Fibroblast of lung (primary cell): ENCODE measurements around the gene RDH11.

Experiments used
- EZH2 ChIP-seq: IDR thresholded peaks from 2 replicates; pipeline ENCODE4 v1.5.1; 2012; ENCODE audit warnings: low read length, control low read depth, mild to moderate bottlenecking; ENCODE audit errors: missing control alignments
- TF ChIP-seq, protein P1 (sequence below), 2 donors: IDR thresholded peaks in 1 of 2; conservative IDR thresholded peaks in 1 of 2; 1 replicate in 1 of 2; 2 replicates in 1 of 2; pipeline ENCODE4 v1.5.1; 2011 to 2012; ENCODE audit warnings: low read length in 2 of 2, control low read depth in 1 of 2, inconsistent platforms in 1 of 2, low read depth in 1 of 2, mild to moderate bottlenecking in 1 of 2

GRCh38 chr14:67683842-67684241, 11.7 kb downstream of the RDH11 start:
- TF ChIP-seq, protein P1, sequence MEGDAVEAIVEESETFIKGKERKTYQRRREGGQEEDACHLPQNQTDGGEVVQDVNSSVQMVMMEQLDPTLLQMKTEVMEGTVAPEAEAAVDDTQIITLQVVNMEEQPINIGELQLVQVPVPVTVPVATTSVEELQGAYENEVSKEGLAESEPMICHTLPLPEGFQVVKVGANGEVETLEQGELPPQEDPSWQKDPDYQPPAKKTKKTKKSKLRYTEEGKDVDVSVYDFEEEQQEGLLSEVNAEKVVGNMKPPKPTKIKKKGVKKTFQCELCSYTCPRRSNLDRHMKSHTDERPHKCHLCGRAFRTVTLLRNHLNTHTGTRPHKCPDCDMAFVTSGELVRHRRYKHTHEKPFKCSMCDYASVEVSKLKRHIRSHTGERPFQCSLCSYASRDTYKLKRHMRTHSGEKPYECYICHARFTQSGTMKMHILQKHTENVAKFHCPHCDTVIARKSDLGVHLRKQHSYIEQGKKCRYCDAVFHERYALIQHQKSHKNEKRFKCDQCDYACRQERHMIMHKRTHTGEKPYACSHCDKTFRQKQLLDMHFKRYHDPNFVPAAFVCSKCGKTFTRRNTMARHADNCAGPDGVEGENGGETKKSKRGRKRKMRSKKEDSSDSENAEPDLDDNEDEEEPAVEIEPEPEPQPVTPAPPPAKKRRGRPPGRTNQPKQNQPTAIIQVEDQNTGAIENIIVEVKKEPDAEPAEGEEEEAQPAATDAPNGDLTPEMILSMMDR (conservative IDR thresholded peaks at IDR 0.05 in 1 of 2, IDR thresholded peaks at IDR 0.05 in 1 of 2; ENCODE audit: low read depth in 1 of 2, low read length in 2 of 2): no peak
- TF ChIP-seq EZH2: no peak
